IMR-90 (cell line): ENCODE measurements around the gene SLAMF1. TPM values are rescaled to one million over a fixed set of nuclear protein-coding genes. Genes with fewer than 3 reads are reported as not detected.

Experiments
- ATAC-seq: fragments of 200-7000 bp; cut with Tn5 transposase; 2 replicates; pipeline ENCODE4 v1.9.1; 2020; ENCODE audit warnings: low read depth, mild to moderate bottlenecking, moderate library complexity
- BruUV-seq: library from RNA; stranded (reverse); fragments of 400-500 nt; replicated peaks from 2 replicates; lab custom pipeline; 2021; lab: Mats Ljungman, UMichigan
- CTCF ChIA-PET: fragments of 300-600 bp; formaldehyde crosslinking; extraction: SDS; loops from one replicate; lab custom pipeline; 2021; ENCODE audit warnings: antibody characterized with exemption; lab: Yijun Ruan, JAX
- POLR2A ChIA-PET: fragments of 300-600 bp; sonication (Branson Sonifier 250); formaldehyde crosslinking; loops from one replicate; lab custom pipeline; 2022; ENCODE audit warnings: antibody characterized with exemption; ENCODE audit not compliant: unreplicated experiment; lab: Charles Lee
- DNase-seq: peaks from one replicate; pipeline ENCODE4 v3.0.0; 2013
- H2AFZ ChIP-seq: replicated peaks from 2 replicates; pipeline ENCODE3; 2013; ENCODE audit warnings: low read length, mild to moderate bottlenecking; ENCODE audit not compliant: poor library complexity
- H2AK5ac ChIP-seq: 2 replicates; pipeline ENCODE4 v1.6.1; 2013; ENCODE audit warnings: low read depth, low read length, inconsistent platforms
- H2AK9ac ChIP-seq: replicated peaks from 2 replicates; pipeline ENCODE3; 2013; ENCODE audit warnings: mild to moderate bottlenecking, low read depth, low read length, moderate library complexity; ENCODE audit not compliant: poor library complexity
- H2BK120ac ChIP-seq: 2 replicates; pipeline ENCODE4 v1.6.1; 2013; ENCODE audit warnings: low read depth, low read length, inconsistent platforms
- H2BK15ac ChIP-seq: 3 replicates; pipeline ENCODE4 v1.6.1; 2013; ENCODE audit warnings: low read depth, low read length, inconsistent platforms
- H2BK20ac ChIP-seq: 2 replicates; pipeline ENCODE4 v1.6.1; 2013; ENCODE audit warnings: low read depth, mild to moderate bottlenecking, inconsistent platforms, low read length, moderate library complexity
- H2BK5ac ChIP-seq: 2 replicates; pipeline ENCODE4 v1.6.1; 2013; ENCODE audit warnings: mild to moderate bottlenecking, low read depth, low read length, inconsistent platforms; ENCODE audit not compliant: poor library complexity, severe bottlenecking
- H3K14ac ChIP-seq: replicated peaks from 2 replicates; pipeline ENCODE4 v1.6.1; 2013; ENCODE audit warnings: low read depth, low read length, inconsistent platforms
- H3K18ac ChIP-seq: 2 replicates; pipeline ENCODE4 v1.6.1; 2013; ENCODE audit warnings: low read depth, low read length, control low read depth
- H3K23ac ChIP-seq: 2 replicates; pipeline ENCODE4 v1.6.1; 2013; ENCODE audit warnings: low read depth, low read length, inconsistent platforms
- H3K27ac ChIP-seq: 2 replicates; pipeline ENCODE4 v1.5.1; 2013; ENCODE audit warnings: mild to moderate bottlenecking, control low read depth, low read length; ENCODE audit not compliant: insufficient read depth
- H3K27me3 ChIP-seq: 2 replicates; pipeline ENCODE4 v1.6.1; 2013; ENCODE audit warnings: low read length; ENCODE audit not compliant: control insufficient read depth, insufficient read depth
- H3K36me3 ChIP-seq: 2 replicates; pipeline ENCODE4 v1.6.1; 2013; ENCODE audit warnings: low read length, mixed read lengths; ENCODE audit not compliant: control insufficient read depth, insufficient read depth
- H3K4ac ChIP-seq: 2 replicates; pipeline ENCODE4 v1.6.1; 2013; ENCODE audit warnings: low read depth, low read length, inconsistent platforms
- H3K4me1 ChIP-seq: 2 replicates; pipeline ENCODE4 v1.6.1; 2013; ENCODE audit warnings: low read length, mixed read lengths; ENCODE audit not compliant: control insufficient read depth, insufficient read depth
- H3K4me2 ChIP-seq: 2 replicates; pipeline ENCODE4 v1.6.1; 2013; ENCODE audit warnings: low read depth, mild to moderate bottlenecking, control low read depth, low read length, moderate library complexity
- H3K4me3 ChIP-seq: 2 replicates; pipeline ENCODE4 v1.5.1; 2013; ENCODE audit warnings: low read depth, mild to moderate bottlenecking, control low read depth, low read length, moderate library complexity; ENCODE audit not compliant: insufficient read depth
- H3K56ac ChIP-seq: 2 replicates; pipeline ENCODE4 v1.6.1; 2013; ENCODE audit warnings: low read length, inconsistent platforms; ENCODE audit not compliant: insufficient read depth; ENCODE audit errors: extremely low read depth
- H3K79me1 ChIP-seq, 2 experiments: 2 replicates each; pipeline ENCODE4 v1.6.1; 2013; ENCODE audit warnings: low read length in 2 of 2, inconsistent platforms in 1 of 2, low read depth in 1 of 2
- H3K9ac ChIP-seq: 2 replicates; pipeline ENCODE4 v1.6.1; 2013; ENCODE audit warnings: low read depth, low read length, control low read depth
- H3K9me1 ChIP-seq: 2 replicates; pipeline ENCODE4 v1.6.1; 2013; ENCODE audit warnings: low read length, inconsistent platforms; ENCODE audit not compliant: insufficient read depth
- H3K9me3 ChIP-seq: 2 replicates; pipeline ENCODE4 v1.6.1; 2013; ENCODE audit warnings: low read length; ENCODE audit not compliant: control insufficient read depth, insufficient read depth
- H4K20me1 ChIP-seq: 2 replicates; pipeline ENCODE4 v1.6.1; 2013; ENCODE audit warnings: low read length, inconsistent platforms; ENCODE audit not compliant: insufficient read depth
- H4K5ac ChIP-seq: 2 replicates; pipeline ENCODE4 v1.6.1; 2013; ENCODE audit warnings: mild to moderate bottlenecking, low read depth, low read length, control low read depth
- H4K8ac ChIP-seq, 2 experiments: 2 replicates each; pipeline ENCODE4 v1.6.1; 2013; ENCODE audit warnings: low read depth in 2 of 2, low read length in 2 of 2, control low read depth in 1 of 2, inconsistent platforms in 1 of 2
- H4K91ac ChIP-seq: 2 replicates; pipeline ENCODE4 v1.6.1; 2013; ENCODE audit warnings: low read depth, low read length, inconsistent platforms; ENCODE audit not compliant: insufficient read depth
- BHLHE40 ChIP-seq: fragments of 150-350 bp; IDR thresholded peaks from 2 replicates; pipeline ENCODE4 v1.6.1; 2016; ENCODE audit warnings: mild to moderate bottlenecking, low read depth, low read length
- CEBPB ChIP-seq: IDR thresholded peaks from 2 replicates; pipeline ENCODE4 v1.6.1; 2012; ENCODE audit warnings: low read depth, low read length, improper control_type of control experiment
- CHD1 ChIP-seq: IDR thresholded peaks from 2 replicates; pipeline ENCODE4 v1.6.1; 2012; ENCODE audit warnings: low read depth, low read length, improper control_type of control experiment
- CTCF ChIP-seq: conservative IDR thresholded peaks from 2 replicates; pipeline ENCODE4 v1.5.1; 2012; ENCODE audit warnings: mild to moderate bottlenecking, low read depth, low read length, improper control_type of control experiment
- ELK1 ChIP-seq: fragments of 150-350 bp; IDR thresholded peaks from 2 replicates; pipeline ENCODE4 v1.6.1; 2016; ENCODE audit warnings: low read depth, mild to moderate bottlenecking, low read length, moderate library complexity, borderline replicate concordance
- FOS ChIP-seq: fragments of 150-350 bp; IDR thresholded peaks from 2 replicates; pipeline ENCODE4 v1.6.1; 2016; ENCODE audit warnings: low read depth, low read length
- MAFK ChIP-seq: IDR thresholded peaks from 2 replicates; pipeline ENCODE4 v1.6.1; 2012; ENCODE audit warnings: low read depth, low read length, improper control_type of control experiment
- MAZ ChIP-seq: IDR thresholded peaks from 2 replicates; pipeline ENCODE4 v1.6.1; 2012; ENCODE audit warnings: low read depth, mild to moderate bottlenecking, low read length, improper control_type of control experiment, moderate library complexity, borderline replicate concordance
- MXI1 ChIP-seq: IDR thresholded peaks from 2 replicates; pipeline ENCODE4 v1.6.1; 2012; ENCODE audit warnings: low read depth, mild to moderate bottlenecking, low read length, moderate library complexity, borderline replicate concordance
- NFE2L2 ChIP-seq: fragments of 150-350 bp; IDR thresholded peaks from 2 replicates; pipeline ENCODE4 v1.6.1; 2016; ENCODE audit warnings: low read depth, mild to moderate bottlenecking, low read length
- POLR2A ChIP-seq: IDR thresholded peaks from 2 replicates; pipeline ENCODE4 v1.6.1; 2012; ENCODE audit warnings: mild to moderate bottlenecking, low read depth, low read length
- RAD21 ChIP-seq: IDR thresholded peaks from 2 replicates; pipeline ENCODE4 v1.6.1; 2012; ENCODE audit warnings: low read length, improper control_type of control experiment
- RCOR1 ChIP-seq: IDR thresholded peaks from 2 replicates; pipeline ENCODE4 v1.6.1; 2012; ENCODE audit warnings: mild to moderate bottlenecking, low read length, improper control_type of control experiment; ENCODE audit not compliant: insufficient replicate concordance
- RFX5 ChIP-seq: IDR thresholded peaks from 2 replicates; pipeline ENCODE4 v1.8.0; 2012; ENCODE audit warnings: low read depth, mild to moderate bottlenecking, low read length, moderate library complexity
- SMC3 ChIP-seq: fragments of 150-350 bp; IDR thresholded peaks from 2 replicates; pipeline ENCODE4 v1.6.1; 2016; ENCODE audit warnings: low read depth, mild to moderate bottlenecking, antibody characterized with exemption, low read length, moderate library complexity
- WGBS, 2 experiments: methylation state at CpG; one replicate each; pipeline versions ENCODE4 v1.1.5 to v1.1.7; 2013; ENCODE audit warnings: missing lambda C conversion rate in 2 of 2; ENCODE audit not compliant: insufficient read length in 1 of 2; ENCODE audit errors: extremely low coverage in 2 of 2; 5-methylcytosine and 5-hydroxymethylcytosine counted together
- dilution Hi-C: fragments of 300-500 bp; cut with HindIII; formaldehyde crosslinking; loops from one replicate; pipeline ENCODE4 v1.14.3; 2018; ENCODE audit warnings: low sequenced_read_pairs; ENCODE audit not compliant: unreplicated experiment
- in situ Hi-C: fragments of 300-500 bp; cut with MboI; formaldehyde crosslinking; loops from 3 replicates; pipeline ENCODE4 v1.14.3; 2019; ENCODE audit warnings: low sequenced_read_pairs, inconsistent platforms, mixed read lengths
- intact Hi-C: fragments of 100-400 bp; cut with micrococcal nuclease; formaldehyde crosslinking; loops from 2 replicates; pipeline ENCODE4 v1.10.0; 2022
- polyA plus RNA-seq, 3 experiments: library from polyadenylated mRNA; depleted of rRNA; stranded (reverse); fragments of >200 nt; gene quantifications; 2 replicates each; pipeline ENCODE4 v1.2.3, GENCODE V29; 2012; ENCODE audit warnings: low replicate concordance in 1 of 3
- total RNA-seq: library from RNA; depleted of rRNA; stranded (reverse); fragments of >200 nt; gene quantifications from 2 replicates; pipeline ENCODE4 v1.2.3, GENCODE V29; 2012
- TF ChIP-seq, protein P1 (sequence below): fragments of 150-350 bp; IDR thresholded peaks from 2 replicates; pipeline ENCODE4 v1.6.1; 2017; ENCODE audit warnings: mild to moderate bottlenecking, antibody characterized with exemption, low read length, low read depth

SLAMF1 gene
- total and polyA plus RNA-seq, 2 of the 4 experiments (the other 2 are of a cell fraction): not detected

- intact Hi-C loops: no loop called here
- ChIA-PET POLR2A (no interaction called here), CTCF (no interaction called here)
- Histone ChIP-seq H4K20me1 (no peaks in the 10 kb centered on the region), H3K9me1 (no peaks in the 10 kb centered on the region), H3K4ac (no peak overlapping the region), H2AK9ac (no peak overlapping the region), H2AFZ (no peak overlapping the region), H3K4me3 (no peak overlapping the region), H3K36me3 (no peaks in the 10 kb centered on the region), H3K56ac (no peak overlapping the region), H3K27me3 (no peaks in the 10 kb centered on the region), H2BK20ac (no peak overlapping the region), H3K79me1 (no peaks in the 10 kb centered on the region), H3K14ac (no peak overlapping the region), H4K91ac (no peak overlapping the region), H3K4me1 (no peaks in the 10 kb centered on the region), H2AK5ac (no peak overlapping the region), H3K4me2 (no peak overlapping the region), H4K5ac (no peak overlapping the region), H3K27ac (no peak overlapping the region), H3K23ac (no peak overlapping the region), H2BK120ac (no peak overlapping the region), H2BK15ac (no peak overlapping the region), H3K18ac (no peak overlapping the region), H2BK5ac (no peak overlapping the region), H3K9me3 (no peaks in the 10 kb centered on the region), H4K8ac (no peak overlapping the region), H3K9ac (no peak overlapping the region)
- ATAC-seq (no peak), DNase-seq (no peak)
- in situ Hi-C loops: no loop called here
- dilution Hi-C loops: no loop called here
- no TSS peak for BruUV-seq
- TF ChIP-seq, protein P1, sequence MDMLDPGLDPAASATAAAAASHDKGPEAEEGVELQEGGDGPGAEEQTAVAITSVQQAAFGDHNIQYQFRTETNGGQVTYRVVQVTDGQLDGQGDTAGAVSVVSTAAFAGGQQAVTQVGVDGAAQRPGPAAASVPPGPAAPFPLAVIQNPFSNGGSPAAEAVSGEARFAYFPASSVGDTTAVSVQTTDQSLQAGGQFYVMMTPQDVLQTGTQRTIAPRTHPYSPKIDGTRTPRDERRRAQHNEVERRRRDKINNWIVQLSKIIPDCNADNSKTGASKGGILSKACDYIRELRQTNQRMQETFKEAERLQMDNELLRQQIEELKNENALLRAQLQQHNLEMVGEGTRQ: no peak
- TF ChIP-seq NFE2L2 (no peak), MAZ (no peak), ELK1 (no peak), MAFK (no peak), CEBPB (no peak), CTCF (no peak), BHLHE40 (no peak), MXI1 (no peak), FOS (no peak), POLR2A (no peak), RFX5 (no peak), RCOR1 (no peak), SMC3 (no peak), CHD1 (no peak), RAD21 (no peak)
- WGBS, 2 experiments: 20% methylated on average over 1 of the region's 6 CpGs; no CpG with 5 or more reads in 1 of the 2 experiments
Measured at GRCh38 chr1:160631983-160632625, 14.7 kb downstream of the SLAMF1 start.
